Measurements from ENCODE around the gene CTIF. TPM values are rescaled to one million over a fixed set of nuclear protein-coding genes. Genes with fewer than 3 reads are reported as not detected.

The CTIF gene
- total and polyA plus RNA-seq, 2 donors (not counting 1 experiment from before 2014, with no cell fraction given), result 27.2 to 28.1 TPM

GRCh38 chr18:48702346-48703027 is 163.7 kb downstream of the CTIF start:
- DNase-seq (ENCODE audit: low read depth in 2 of 2), result peak in 1 of 2 donors; percentile 24
- peaks cover 3% of the 10 kb centered on the region for H3K36me3 ChIP-seq (ENCODE audit: control insufficient read depth, insufficient read depth, low read length)
- no peaks in the 10 kb centered on the region for H3K79me2 ChIP-seq (ENCODE audit: control insufficient read depth, insufficient read depth, low read length)
- H3K4me1 ChIP-seq (ENCODE audit: control insufficient read depth, extremely low read depth, insufficient read depth, low read length), result no peaks in the 10 kb centered on the region
- no peaks in the 10 kb centered on the region for H3K9me3 ChIP-seq (ENCODE audit: control insufficient read depth, insufficient read depth, low read depth, low read length)
- no peaks in the 10 kb centered on the region for H3K27me3 ChIP-seq (ENCODE audit: control insufficient read depth, insufficient read depth, low read length)
- TF ChIP-seq EZH2 (IDR thresholded peaks at IDR 0.05; ENCODE audit: low read length, missing control alignments) (no peak), CTCF (conservative IDR thresholded peaks at IDR 0.05 in 1 of 2, IDR thresholded peaks at IDR 0.05 in 1 of 2; ENCODE audit: low read depth in 1 of 2, low read length in 2 of 2) (no peak)
- no peak overlapping the region for H2AFZ ChIP-seq (ENCODE audit: low read length)
- no peak overlapping the region for H3K27ac ChIP-seq (ENCODE audit: insufficient read depth, low read length)
- H3K4me2 ChIP-seq (ENCODE audit: extremely low read depth, insufficient read depth, low read length), result no peak overlapping the region
- H3K9ac ChIP-seq (ENCODE audit: insufficient read depth, low read length), result no peak overlapping the region
- H3K4me3 ChIP-seq (replicated peaks in 1 of 4; ENCODE audit: control extremely low read depth in 1 of 4, insufficient read depth in 1 of 4, low read depth in 3 of 4, low read length in 4 of 4), result no peak overlapping the region
- no peaks in the 10 kb centered on the region for H4K20me1 ChIP-seq (ENCODE audit: control insufficient read depth, extremely low read depth, insufficient read depth, low read length)

- Histone ChIP-seq H3K4me3 (replicated peaks in 1 of 4; ENCODE audit: control extremely low read depth in 1 of 4, insufficient read depth in 1 of 4, low read depth in 3 of 4, low read length in 4 of 4) (no peak overlapping the region), H3K27ac (ENCODE audit: insufficient read depth, low read length) (no peak overlapping the region), H3K4me2 (ENCODE audit: extremely low read depth, insufficient read depth, low read length) (no peak overlapping the region), H3K27me3 (ENCODE audit: control insufficient read depth, insufficient read depth, low read length) (no peaks in the 10 kb centered on the region), H4K20me1 (ENCODE audit: control insufficient read depth, extremely low read depth, insufficient read depth, low read length) (no peaks in the 10 kb centered on the region), H3K4me1 (ENCODE audit: control insufficient read depth, extremely low read depth, insufficient read depth, low read length) (no peaks in the 10 kb centered on the region), H3K36me3 (ENCODE audit: control insufficient read depth, insufficient read depth, low read length) (peaks cover 3% of the 10 kb centered on the region), H3K9ac (ENCODE audit: insufficient read depth, low read length) (no peak overlapping the region), H3K9me3 (ENCODE audit: control insufficient read depth, insufficient read depth, low read depth, low read length) (no peaks in the 10 kb centered on the region), H3K79me2 (ENCODE audit: control insufficient read depth, insufficient read depth, low read length) (no peaks in the 10 kb centered on the region), H2AFZ (ENCODE audit: low read length) (no peak overlapping the region)
- TF ChIP-seq CTCF (conservative IDR thresholded peaks at IDR 0.05 in 1 of 2, IDR thresholded peaks at IDR 0.05 in 1 of 2; ENCODE audit: low read depth in 1 of 2, low read length in 2 of 2) (no peak), EZH2 (IDR thresholded peaks at IDR 0.05; ENCODE audit: low read length, missing control alignments) (no peak)
- DNase-seq (ENCODE audit: low read depth in 2 of 2), result no peak
These were observed 164.2 kb downstream of the CTIF start for GRCh38 chr18:48703028-48703386.

GRCh38 chr18:48703418-48703817 is 164.6 kb downstream of the CTIF start:
- Histone ChIP-seq H3K4me1 (ENCODE audit: control insufficient read depth, extremely low read depth, insufficient read depth, low read length) (no peaks in the 10 kb centered on the region), H3K4me2 (ENCODE audit: extremely low read depth, insufficient read depth, low read length) (no peak overlapping the region), H4K20me1 (ENCODE audit: control insufficient read depth, extremely low read depth, insufficient read depth, low read length) (no peaks in the 10 kb centered on the region), H3K27ac (ENCODE audit: insufficient read depth, low read length) (no peak overlapping the region), H3K27me3 (ENCODE audit: control insufficient read depth, insufficient read depth, low read length) (no peaks in the 10 kb centered on the region), H3K4me3 (replicated peaks in 1 of 4; ENCODE audit: control extremely low read depth in 1 of 4, insufficient read depth in 1 of 4, low read depth in 3 of 4, low read length in 4 of 4) (no peak overlapping the region), H3K9ac (ENCODE audit: insufficient read depth, low read length) (no peak overlapping the region), H3K9me3 (ENCODE audit: control insufficient read depth, insufficient read depth, low read depth, low read length) (no peaks in the 10 kb centered on the region), H3K79me2 (ENCODE audit: control insufficient read depth, insufficient read depth, low read length) (no peaks in the 10 kb centered on the region), H2AFZ (ENCODE audit: low read length) (no peak overlapping the region), H3K36me3 (ENCODE audit: control insufficient read depth, insufficient read depth, low read length) (peaks cover 3% of the 10 kb centered on the region)
- no peak for DNase-seq (ENCODE audit: low read depth in 2 of 2)
- no peak for TF ChIP-seq CTCF (conservative IDR thresholded peaks at IDR 0.05 in 1 of 2, IDR thresholded peaks at IDR 0.05 in 1 of 2; ENCODE audit: low read depth in 1 of 2, low read length in 2 of 2)
- TF ChIP-seq EZH2 (IDR thresholded peaks at IDR 0.05; ENCODE audit: low read length, missing control alignments), result no peak
